Measurements from ENCODE around the gene OR8D2.

DNA sequence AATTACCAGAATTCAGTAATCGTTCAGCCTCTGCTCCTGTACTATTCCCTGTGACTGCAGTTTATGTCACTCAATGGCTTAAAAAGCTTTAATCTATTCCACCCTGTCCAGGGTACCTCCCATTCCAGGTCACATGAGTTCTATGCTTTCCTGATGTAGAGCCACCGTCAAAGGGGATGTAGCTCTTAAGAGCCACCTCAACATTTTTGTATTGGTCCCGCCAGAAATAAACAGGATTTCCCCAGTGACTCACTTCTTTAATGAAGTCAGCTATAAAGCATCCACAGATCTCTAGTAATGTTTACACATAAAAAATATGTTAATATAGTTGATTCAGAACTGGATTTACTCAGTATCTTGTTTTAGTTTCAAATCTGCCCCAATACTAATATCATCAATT, 4.9 kb downstream of the OR8D2 start:
- TF ChIP-seq POLR2A (IDR thresholded peaks at IDR 0.05), result no peak
- TF ChIP-seq, protein P1, sequence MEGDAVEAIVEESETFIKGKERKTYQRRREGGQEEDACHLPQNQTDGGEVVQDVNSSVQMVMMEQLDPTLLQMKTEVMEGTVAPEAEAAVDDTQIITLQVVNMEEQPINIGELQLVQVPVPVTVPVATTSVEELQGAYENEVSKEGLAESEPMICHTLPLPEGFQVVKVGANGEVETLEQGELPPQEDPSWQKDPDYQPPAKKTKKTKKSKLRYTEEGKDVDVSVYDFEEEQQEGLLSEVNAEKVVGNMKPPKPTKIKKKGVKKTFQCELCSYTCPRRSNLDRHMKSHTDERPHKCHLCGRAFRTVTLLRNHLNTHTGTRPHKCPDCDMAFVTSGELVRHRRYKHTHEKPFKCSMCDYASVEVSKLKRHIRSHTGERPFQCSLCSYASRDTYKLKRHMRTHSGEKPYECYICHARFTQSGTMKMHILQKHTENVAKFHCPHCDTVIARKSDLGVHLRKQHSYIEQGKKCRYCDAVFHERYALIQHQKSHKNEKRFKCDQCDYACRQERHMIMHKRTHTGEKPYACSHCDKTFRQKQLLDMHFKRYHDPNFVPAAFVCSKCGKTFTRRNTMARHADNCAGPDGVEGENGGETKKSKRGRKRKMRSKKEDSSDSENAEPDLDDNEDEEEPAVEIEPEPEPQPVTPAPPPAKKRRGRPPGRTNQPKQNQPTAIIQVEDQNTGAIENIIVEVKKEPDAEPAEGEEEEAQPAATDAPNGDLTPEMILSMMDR (IDR thresholded peaks at IDR 0.05), result no peak
- no peak for TF ChIP-seq POLR2AphosphoS5 (IDR thresholded peaks at IDR 0.05)
- no peak for TF ChIP-seq EP300 (IDR thresholded peaks at IDR 0.05)
